ENCODE results near the gene KANSL3.

Gene KANSL3

DNA sequence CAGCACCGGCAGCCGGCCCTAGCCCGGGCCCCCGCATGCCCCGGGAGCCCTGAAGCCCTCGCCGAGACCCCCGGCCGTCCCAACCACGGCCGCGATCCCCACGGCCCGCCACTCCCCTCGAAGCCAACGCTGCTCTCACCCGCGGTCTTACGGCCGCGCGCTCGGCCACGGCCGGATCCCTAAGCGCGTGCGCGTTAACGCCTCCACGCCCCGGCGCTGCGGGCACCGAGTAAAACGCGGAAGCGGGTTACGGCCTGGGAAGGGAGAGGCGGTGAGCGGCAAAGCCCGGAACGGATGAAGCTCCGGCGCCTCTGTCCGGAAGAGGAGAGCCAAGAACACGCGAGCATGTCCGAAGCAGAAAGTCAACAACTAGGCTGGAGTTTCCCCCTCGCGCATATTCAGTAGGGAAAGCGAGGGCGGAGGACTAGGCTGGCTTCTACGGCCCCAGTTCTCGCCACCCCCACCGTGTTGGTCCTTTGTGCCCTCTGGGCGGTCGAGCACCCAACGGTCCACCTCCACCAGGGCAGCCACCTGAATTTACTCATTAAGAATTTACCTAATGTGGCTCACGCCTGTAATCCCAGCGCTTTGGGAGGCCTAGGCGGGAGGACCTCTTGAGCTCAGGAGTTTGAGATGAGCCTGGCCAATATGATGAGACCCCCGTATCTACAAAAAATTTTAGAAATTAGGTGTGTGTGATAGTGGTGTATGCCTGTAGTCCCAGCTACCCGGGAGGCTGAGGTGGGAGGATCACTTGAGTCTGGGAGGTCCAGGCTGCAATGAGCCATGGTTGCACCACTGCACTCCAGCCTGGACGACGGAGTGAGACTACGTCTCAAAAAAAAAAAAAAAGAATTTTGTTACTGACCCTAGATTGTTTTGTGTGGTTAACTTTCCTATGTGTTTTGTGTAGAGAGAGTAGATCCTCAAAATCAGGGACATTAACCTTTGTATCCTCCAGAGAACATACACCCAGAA lies at the start of gene KANSL3:
Gene KANSL3 (minus strand): TSS at position 169 of the 978 bp plus-strand sequence. CDS start 1,177 bp downstream, outside the sequence.
- intact Hi-C loops (cut with DNase I; ENCODE audit: low total_unique reads) = loop anchor here (5.0 to 10.0 kb wide), 3 partner anchors 104 to 326 kb away; partner anchors contain the start of genes ARID5A and CNNM4
- peak within 1 kb of the TSS; percentile 65 to 82 for H3K4me3 ChIP-seq
- peaks cover 0 to 14% (median 13%) of the 10 kb centered on the region in 3 donors for H3K36me3 ChIP-seq
- TF ChIP-seq, protein P1, sequence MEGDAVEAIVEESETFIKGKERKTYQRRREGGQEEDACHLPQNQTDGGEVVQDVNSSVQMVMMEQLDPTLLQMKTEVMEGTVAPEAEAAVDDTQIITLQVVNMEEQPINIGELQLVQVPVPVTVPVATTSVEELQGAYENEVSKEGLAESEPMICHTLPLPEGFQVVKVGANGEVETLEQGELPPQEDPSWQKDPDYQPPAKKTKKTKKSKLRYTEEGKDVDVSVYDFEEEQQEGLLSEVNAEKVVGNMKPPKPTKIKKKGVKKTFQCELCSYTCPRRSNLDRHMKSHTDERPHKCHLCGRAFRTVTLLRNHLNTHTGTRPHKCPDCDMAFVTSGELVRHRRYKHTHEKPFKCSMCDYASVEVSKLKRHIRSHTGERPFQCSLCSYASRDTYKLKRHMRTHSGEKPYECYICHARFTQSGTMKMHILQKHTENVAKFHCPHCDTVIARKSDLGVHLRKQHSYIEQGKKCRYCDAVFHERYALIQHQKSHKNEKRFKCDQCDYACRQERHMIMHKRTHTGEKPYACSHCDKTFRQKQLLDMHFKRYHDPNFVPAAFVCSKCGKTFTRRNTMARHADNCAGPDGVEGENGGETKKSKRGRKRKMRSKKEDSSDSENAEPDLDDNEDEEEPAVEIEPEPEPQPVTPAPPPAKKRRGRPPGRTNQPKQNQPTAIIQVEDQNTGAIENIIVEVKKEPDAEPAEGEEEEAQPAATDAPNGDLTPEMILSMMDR (IDR thresholded peaks at IDR 0.05) = peak in 1 of 2 experiments; percentile 27
- peak within 1 kb of the TSS; percentile 80 to 98 for H3K27ac ChIP-seq
- peaks cover 0 to 41% (median 28%) of the 10 kb centered on the region in 4 donors for H3K4me1 ChIP-seq
- H3K27me3 ChIP-seq = peaks cover 0 to 3% of the 10 kb centered on the region in 2 donors
- peak; percentile 84 to 93 for DNase-seq
- H3K9me3 ChIP-seq = no peaks in the 10 kb centered on the region

DNA sequence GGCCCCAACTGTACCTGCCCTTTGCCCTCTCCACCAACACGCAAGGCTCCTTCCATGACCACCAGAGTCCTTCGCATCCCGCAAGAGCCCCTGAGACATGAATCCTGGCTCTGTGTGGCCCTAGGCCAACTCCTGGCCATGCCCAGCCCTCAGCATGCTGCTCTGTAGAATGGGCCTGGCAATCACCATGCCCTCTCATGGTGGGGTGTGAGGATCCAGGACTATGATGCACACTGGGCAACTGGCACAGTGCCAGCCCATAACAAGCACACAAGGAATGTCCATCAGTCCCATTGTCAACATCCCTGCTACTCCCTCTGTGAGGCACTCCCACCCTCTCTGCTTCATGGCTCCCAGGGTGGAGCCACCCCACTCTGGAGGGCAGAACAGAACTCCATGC lies 49.2 kb upstream of the KANSL3 start:
- H3K4me3 ChIP-seq = no peak overlapping the region
- TF ChIP-seq, protein P1 (IDR thresholded peaks at IDR 0.05) = no peak
- H3K36me3 ChIP-seq = no peaks in the 10 kb centered on the region
- intact Hi-C loops (cut with DNase I; ENCODE audit: low total_unique reads) = no loop called here
- peaks cover 0 to 22% of the 10 kb centered on the region in 2 donors for H3K27me3 ChIP-seq
- H3K4me1 ChIP-seq = peaks cover 0 to 5% (median 0%) of the 10 kb centered on the region in 4 donors
- H3K9me3 ChIP-seq = no peaks in the 10 kb centered on the region
- no peak overlapping the region for H3K27ac ChIP-seq
- DNase-seq = peak in 1 of 2 donors; percentile 39

DNA sequence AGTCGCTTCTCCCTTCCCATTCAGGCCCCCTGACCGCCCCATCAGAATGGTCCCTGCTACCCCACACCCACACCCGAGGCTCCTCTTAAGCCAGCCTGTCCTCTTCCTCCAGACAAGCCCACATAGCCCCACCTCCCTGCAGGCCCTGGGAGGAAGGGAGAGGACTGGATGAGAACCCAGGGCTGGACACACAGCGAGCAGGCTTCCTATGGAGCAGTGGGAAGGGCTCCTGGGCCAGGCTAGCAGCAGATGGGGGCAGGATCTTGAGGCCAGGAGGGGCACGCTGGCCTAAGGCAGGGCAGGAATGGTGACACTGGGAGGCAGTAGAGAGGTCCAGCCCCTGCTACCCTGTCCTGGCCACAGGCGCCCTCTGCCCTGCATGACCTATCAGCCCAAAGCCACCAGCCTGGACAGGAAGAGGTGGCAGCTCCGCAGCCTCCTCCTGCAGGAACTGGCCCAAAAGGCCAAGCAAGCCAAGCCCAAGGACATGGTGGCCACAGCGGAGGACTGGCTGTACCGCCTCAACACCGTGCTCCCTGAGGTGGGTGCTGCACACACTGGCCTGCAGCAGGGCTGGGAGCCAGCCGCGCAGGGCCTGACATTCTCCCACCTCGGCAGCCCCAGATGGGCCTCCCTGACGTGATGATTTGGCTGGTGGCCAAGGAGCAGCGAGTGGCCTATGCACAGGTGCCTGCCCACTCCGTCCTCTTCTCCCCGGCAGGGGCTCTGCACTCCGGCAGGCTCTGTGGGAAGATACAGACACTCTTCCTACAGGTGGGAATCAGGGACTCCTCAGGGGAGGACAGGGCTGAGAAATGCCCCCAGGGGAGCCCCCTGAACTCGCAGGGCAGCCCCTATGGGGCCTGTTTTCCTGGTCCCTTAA lies 47.7 kb upstream of the KANSL3 start:
- Histone ChIP-seq H3K4me3 (no peak overlapping the region), H3K27me3 (peaks cover 0 to 22% of the 10 kb centered on the region in 2 donors), H3K4me1 (peaks cover 0 to 5% (median under 1%) of the 10 kb centered on the region in 4 donors), H3K9me3 (no peaks in the 10 kb centered on the region), H3K27ac (no peak overlapping the region), H3K36me3 (no peaks in the 10 kb centered on the region)
- intact Hi-C loops (cut with DNase I; ENCODE audit: low total_unique reads) = no loop called here
- TF ChIP-seq, protein P1 (IDR thresholded peaks at IDR 0.05) = no peak
- DNase-seq = peak in 1 of 2 donors; percentile 60

DNA sequence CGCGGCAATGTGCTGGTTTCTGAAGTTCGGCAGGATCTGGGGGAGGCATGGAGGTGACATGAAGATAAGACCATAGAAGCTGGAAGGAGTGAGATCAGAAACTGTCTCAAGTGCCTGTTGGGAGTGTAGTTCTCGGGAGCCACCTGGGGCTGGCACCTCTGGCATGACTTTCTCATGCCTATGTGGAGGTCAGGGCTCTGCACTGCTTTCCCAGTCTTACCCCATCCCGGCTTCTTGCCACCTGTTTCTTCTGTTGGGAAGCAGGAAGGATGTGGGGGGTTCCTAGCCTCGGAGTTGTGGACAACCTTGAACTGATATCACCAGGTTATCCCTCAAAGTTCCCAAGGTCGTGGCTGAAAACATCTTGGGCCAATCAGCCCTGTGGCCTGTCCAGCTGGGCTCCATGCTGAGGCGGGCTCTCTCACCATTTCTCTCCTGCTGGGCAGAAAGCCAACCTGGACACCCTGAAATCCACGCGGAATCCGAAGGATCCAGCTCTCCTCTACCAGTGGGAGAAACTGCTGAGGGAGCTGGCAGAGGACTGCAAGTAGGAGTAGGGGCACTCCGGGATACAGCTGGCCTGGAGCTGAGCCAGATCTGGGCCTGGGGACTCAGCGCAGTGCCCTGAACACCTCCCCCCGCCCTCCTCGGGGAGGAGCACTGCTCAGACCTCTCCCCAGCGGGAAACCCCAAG lies 46.9 kb upstream of the KANSL3 start:
- intact Hi-C loops (cut with DNase I; ENCODE audit: low total_unique reads) = no loop called here
- Histone ChIP-seq H3K4me3 (no peak overlapping the region), H3K36me3 (no peaks in the 10 kb centered on the region), H3K27ac (no peak overlapping the region), H3K9me3 (no peaks in the 10 kb centered on the region), H3K4me1 (peaks cover 0 to 10% (median 6%) of the 10 kb centered on the region in 4 donors), H3K27me3 (peaks cover 0 to 22% of the 10 kb centered on the region in 2 donors)
- TF ChIP-seq, protein P1 (IDR thresholded peaks at IDR 0.05) = no peak
- peak in 1 of 2 donors; percentile 32 for DNase-seq

Data from tibial artery (tissue), 4 donors.